ENCODE results near the gene RNF167. TPM values are rescaled to one million over a fixed set of nuclear protein-coding genes. Genes with fewer than 3 reads are reported as not detected.
A peak's percentile ranks its signal among the peaks of the same experiment; 100 is the strongest.

RNF167 gene
- total and polyA plus RNA-seq, 2 donors (not counting 3 experiments of a cell fraction or from before 2014, with no cell fraction given): 60.2 to 87.6 TPM

- POLR2A ChIA-PET: no interaction called here
- Histone ChIP-seq H3K27ac (ENCODE audit: insufficient read depth, low read depth, low read length) (no peak overlapping the region), H3K9me3 (replicated peaks; ENCODE audit: control insufficient read depth, insufficient read depth, low read length) (no peaks in the 10 kb centered on the region), H3K27me3 (ENCODE audit: control insufficient read depth in 2 of 2, insufficient read depth in 2 of 2, low read length in 2 of 2) (no peaks in the 10 kb centered on the region), H3K79me2 (ENCODE audit: control insufficient read depth, insufficient read depth, low read length) (no peaks in the 10 kb centered on the region), H4K20me1 (replicated peaks; ENCODE audit: control insufficient read depth, extremely low read depth, insufficient read depth, low read length) (no peaks in the 10 kb centered on the region), H2AFZ (ENCODE audit: low read depth, low read length) (no peak overlapping the region), H3K4me1 (ENCODE audit: control insufficient read depth, extremely low read depth, insufficient read depth, low read length) (no peaks in the 10 kb centered on the region), H3K36me3 (ENCODE audit: control insufficient read depth in 2 of 2, extremely low read depth in 1 of 2, insufficient read depth in 2 of 2, low read length in 2 of 2) (peaks cover 3 to 70% of the 10 kb centered on the region in 2 experiments), H3K9me1 (replicated peaks; ENCODE audit: control insufficient read depth, extremely low read depth, insufficient read depth, low read length) (no peaks in the 10 kb centered on the region), H3K4me3 (replicated peaks in 1 of 3; ENCODE audit: insufficient read depth in 1 of 3, low read depth in 1 of 3, low read length in 3 of 3) (no peak overlapping the region), H3K9ac (replicated peaks; ENCODE audit: extremely low read depth, insufficient read depth, low read length) (no peak overlapping the region), H3K4me2 (ENCODE audit: insufficient read depth, low read length) (no peak overlapping the region)
- no peak for DNase-seq (ENCODE audit: low read depth, low spot score)
- TF ChIP-seq JUN (IDR thresholded peaks at IDR 0.05; ENCODE audit: borderline replicate concordance, insufficient read depth, insufficient read length, low read depth) (no peak), MYC (IDR thresholded peaks at IDR 0.05; ENCODE audit: low read depth, low read length) (no peak), EZH2 (IDR thresholded peaks at IDR 0.05; ENCODE audit: borderline replicate concordance, low read depth, low read length, severe bottlenecking) (no peak), CTCF (IDR thresholded peaks at IDR 0.05; ENCODE audit: extremely low read depth in 1 of 2, insufficient read depth in 1 of 2, low read depth in 1 of 2, low read length in 2 of 2) (no peak), POLR2A (IDR thresholded peaks at IDR 0.05; ENCODE audit: low read depth, low read length) (no peak), MAX (IDR thresholded peaks at IDR 0.05; ENCODE audit: insufficient read depth, insufficient read length) (no peak), FOS (IDR thresholded peaks at IDR 0.05; ENCODE audit: borderline replicate concordance, insufficient read depth, low read length) (no peak), GATA2 (IDR thresholded peaks at IDR 0.05; ENCODE audit: insufficient read depth, insufficient read length, low read depth, low read length) (no peak), POLR2AphosphoS5 (IDR thresholded peaks at IDR 0.05; ENCODE audit: insufficient read depth, low read depth, low read length) (no peak)
- CTCF ChIA-PET: interaction anchor here (1.0 to 2.2 kb wide), 5 partner anchors 101 to 181 kb away, joined by 3 to 10 read pairs (median 3); partner anchors contain the start of genes ARRB2 and GLTPD2
- dilution Hi-C loops (cut with MboI; ENCODE audit: extremely low pct_ligation_motif_present, low sequenced_read_pairs) (no loop called here), intact Hi-C loops (cut with micrococcal nuclease) (no loop called here)
- no peak for FAIRE-seq
- TSS peak; percentile 4 for BruUV-seq (replicated peaks)
Measured at GRCh38 chr17:4891411-4892410, 48.4 kb upstream of the RNF167 start.

Measured in endothelial cell of umbilical vein (primary cell).